ENCODE results near the gene FAM20A.
"Not testable (repeated sequence)": the region's sequence is repeated elsewhere in the genome, so short reads cannot be mapped to it uniquely, and the experiment has no call there.

FAM20A gene

GRCh38 chr17:68518063-68518815 is 82.9 kb downstream of the FAM20A start:
- DNase-seq: no peak

GRCh38 chr17:68517605-68518004 is 83.6 kb downstream of the FAM20A start:
- DNase-seq: not testable (repeated sequence)

GRCh38 chr17:68516732-68517131 is 84.4 kb downstream of the FAM20A start:
- DNase-seq: no peak

GRCh38 chr17:68514831-68515635 is 86.1 kb downstream of the FAM20A start:
- DNase-seq: no peak

GRCh38 chr17:68513932-68514331 is 87.2 kb downstream of the FAM20A start:
- no peak for DNase-seq

- peak; percentile 50 for DNase-seq
Observed at GRCh38 chr17:68512960-68513474, 88.2 kb downstream of the FAM20A start.

GRCh38 chr17:68512247-68512959 is 88.8 kb downstream of the FAM20A start, which contains the start of gene PRKAR1A:
PRKAR1A (plus strand) TSS chr17:68512430; CDS start chr17:68515400, 2,970 bp downstream.
- peak; percentile 99 for DNase-seq

GRCh38 chr17:68511671-68512246 is 89.4 kb downstream of the FAM20A start:
- DNase-seq: peak; percentile 87

GRCh38 chr17:68511254-68511670 is 89.9 kb downstream of the FAM20A start:
- DNase-seq: no peak

GRCh38 chr17:68509141-68510057 is 91.8 kb downstream of the FAM20A start:
- peak; percentile 64 for DNase-seq

- no peak for DNase-seq
Observed at GRCh38 chr17:68507576-68507975, 93.6 kb downstream of the FAM20A start.

- no peak for DNase-seq
Observed at GRCh38 chr17:68505951-68506350, 95.2 kb downstream of the FAM20A start.

- no peak for DNase-seq
Observed at GRCh38 chr17:68501074-68501473, 100.1 kb downstream of the FAM20A start.

- DNase-seq: no peak
Observed at GRCh38 chr17:68499587-68499986, 101.6 kb downstream of the FAM20A start.

GRCh38 chr17:68498479-68499326 is 102.5 kb downstream of the FAM20A start:
- no peak for DNase-seq

- no peak for DNase-seq
Observed at GRCh38 chr17:68497885-68498319, 103.3 kb downstream of the FAM20A start.

GRCh38 chr17:68495081-68495480 is 106.1 kb downstream of the FAM20A start:
- DNase-seq: no peak

GRCh38 chr17:68492394-68493054 is 108.6 kb downstream of the FAM20A start:
- DNase-seq: not testable (repeated sequence)

GRCh38 chr17:68491381-68492231 is 109.6 kb downstream of the FAM20A start:
- DNase-seq: no peak

Measured in NCI-H774 (cell line).